AG04449 (cell line): ENCODE measurements around the gene PDHB.
A peak's percentile ranks its signal among the peaks of the same experiment; 100 is the strongest.

ENCODE experiments used
- CTCF ChIA-PET: fragments of 350-600 bp; formaldehyde crosslinking; extraction: SDS; loops from one replicate; lab custom pipeline; 2021; ENCODE audit warnings: antibody characterized with exemption; lab: Yijun Ruan, JAX
- POLR2A ChIA-PET: fragments of 400-600, 350-600 bp; formaldehyde crosslinking; extraction: SDS; loops from one replicate; lab custom pipeline; 2020; ENCODE audit warnings: antibody characterized with exemption, inconsistent platforms; lab: Yijun Ruan, JAX
- DNase-seq: peaks from one replicate; pipeline ENCODE4 v3.0.0-alpha.2; 2010; ENCODE audit warnings: low read depth, low spot score
- H3K4me3 ChIP-seq: 2 replicates; pipeline ENCODE4 v1.5.1; 2011; ENCODE audit warnings: low read depth, mild to moderate bottlenecking, control low read depth, low read length
- TF ChIP-seq, protein P1 (sequence below): IDR thresholded peaks from one replicate; pipeline ENCODE4 v1.5.1; 2011; ENCODE audit warnings: mild to moderate bottlenecking, moderate library complexity, low read length, control low read depth, inconsistent platforms; ENCODE audit not compliant: insufficient read depth; ENCODE audit errors: missing control alignments

PDHB gene

GRCh38 chr3:58388550-58389091, 45.0 kb downstream of the PDHB start:
- TF ChIP-seq, protein P1, sequence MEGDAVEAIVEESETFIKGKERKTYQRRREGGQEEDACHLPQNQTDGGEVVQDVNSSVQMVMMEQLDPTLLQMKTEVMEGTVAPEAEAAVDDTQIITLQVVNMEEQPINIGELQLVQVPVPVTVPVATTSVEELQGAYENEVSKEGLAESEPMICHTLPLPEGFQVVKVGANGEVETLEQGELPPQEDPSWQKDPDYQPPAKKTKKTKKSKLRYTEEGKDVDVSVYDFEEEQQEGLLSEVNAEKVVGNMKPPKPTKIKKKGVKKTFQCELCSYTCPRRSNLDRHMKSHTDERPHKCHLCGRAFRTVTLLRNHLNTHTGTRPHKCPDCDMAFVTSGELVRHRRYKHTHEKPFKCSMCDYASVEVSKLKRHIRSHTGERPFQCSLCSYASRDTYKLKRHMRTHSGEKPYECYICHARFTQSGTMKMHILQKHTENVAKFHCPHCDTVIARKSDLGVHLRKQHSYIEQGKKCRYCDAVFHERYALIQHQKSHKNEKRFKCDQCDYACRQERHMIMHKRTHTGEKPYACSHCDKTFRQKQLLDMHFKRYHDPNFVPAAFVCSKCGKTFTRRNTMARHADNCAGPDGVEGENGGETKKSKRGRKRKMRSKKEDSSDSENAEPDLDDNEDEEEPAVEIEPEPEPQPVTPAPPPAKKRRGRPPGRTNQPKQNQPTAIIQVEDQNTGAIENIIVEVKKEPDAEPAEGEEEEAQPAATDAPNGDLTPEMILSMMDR = no peak
- H3K4me3 ChIP-seq = no peak overlapping the region
- ChIA-PET POLR2A (no interaction called here), CTCF (interaction anchor here (1.0 to 1.4 kb wide), 5 partner anchors 24 to 221 kb away, joined by 3 to 9 read pairs (median 4); partner anchors contain the start of genes HTD2 and RPP14)
- peak; percentile 61 for DNase-seq

- ChIA-PET CTCF (interaction anchor here (1.0 to 2.0 kb wide), 3 partner anchors 17 to 221 kb away, joined by 3 to 6 read pairs (median 4); no protein-coding TSS in a partner anchor), POLR2A (no interaction called here)
- TF ChIP-seq, protein P1 = no peak
- DNase-seq = no peak
- H3K4me3 ChIP-seq = no peak overlapping the region
Observed at GRCh38 chr3:58387650-58388546, 45.7 kb downstream of the PDHB start.

DNA sequence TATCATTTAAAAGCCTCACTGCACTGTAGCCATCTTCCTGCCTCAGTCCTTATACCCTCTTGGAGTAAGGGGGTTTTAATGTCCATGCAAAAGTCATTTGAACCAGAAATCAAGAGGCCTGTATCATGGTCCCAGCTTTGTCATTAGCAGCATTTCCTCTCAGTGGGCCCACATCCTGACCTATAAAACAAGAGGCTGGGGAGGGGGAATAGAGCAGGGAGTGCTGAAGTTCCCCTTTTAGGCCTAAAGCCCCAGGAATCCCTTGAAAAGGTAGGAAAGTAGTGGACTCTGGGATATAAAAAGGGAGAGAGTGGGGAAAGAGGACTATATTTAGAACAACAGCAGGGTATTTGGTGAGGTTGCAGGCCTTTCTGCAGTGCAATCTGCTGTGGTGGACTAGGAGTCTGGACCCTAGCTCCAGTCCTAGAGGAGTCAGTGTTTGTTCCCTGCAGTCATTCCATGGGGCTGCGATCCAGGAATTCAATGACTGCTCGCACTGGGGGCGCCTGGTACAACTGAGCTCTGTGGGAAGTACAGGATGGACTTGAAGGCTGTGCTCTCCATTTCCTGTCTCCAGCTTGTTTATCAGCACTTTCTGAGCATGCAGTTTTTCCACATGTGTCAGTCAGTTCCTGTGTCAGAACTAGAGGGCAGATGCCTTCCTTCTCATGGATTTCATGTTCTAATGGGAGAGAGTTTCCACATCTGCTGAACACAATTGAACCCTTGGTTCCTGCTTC, 46.8 kb downstream of the PDHB start:
- CTCF ChIA-PET = interaction anchor here (0.7 to 2.0 kb wide), 5 partner anchors 10 to 80 kb away, joined by 3 to 6 read pairs (median 3); partner anchors contain the start of genes HTD2 and RPP14
- H3K4me3 ChIP-seq = no peak overlapping the region
- TF ChIP-seq, protein P1 = no peak
- no peak for DNase-seq
- POLR2A ChIA-PET = no interaction called here

- TF ChIP-seq, protein P1 = no peak
- POLR2A ChIA-PET = interaction anchor here (0.6 to 1.2 kb wide), 3 partner anchors 20 to 943 kb away, joined by 3 to 4 read pairs (median 3); no protein-coding TSS in a partner anchor
- no peak for DNase-seq
- no peak overlapping the region for H3K4me3 ChIP-seq
- CTCF ChIA-PET = interaction anchor here (0.8 to 2.4 kb wide), 5 partner anchors 11 to 85 kb away, joined by 3 to 12 read pairs (median 4); partner anchors contain the start of genes HTD2 and RPP14
Observed at GRCh38 chr3:58384381-58385090, 49.1 kb downstream of the PDHB start.

DNA sequence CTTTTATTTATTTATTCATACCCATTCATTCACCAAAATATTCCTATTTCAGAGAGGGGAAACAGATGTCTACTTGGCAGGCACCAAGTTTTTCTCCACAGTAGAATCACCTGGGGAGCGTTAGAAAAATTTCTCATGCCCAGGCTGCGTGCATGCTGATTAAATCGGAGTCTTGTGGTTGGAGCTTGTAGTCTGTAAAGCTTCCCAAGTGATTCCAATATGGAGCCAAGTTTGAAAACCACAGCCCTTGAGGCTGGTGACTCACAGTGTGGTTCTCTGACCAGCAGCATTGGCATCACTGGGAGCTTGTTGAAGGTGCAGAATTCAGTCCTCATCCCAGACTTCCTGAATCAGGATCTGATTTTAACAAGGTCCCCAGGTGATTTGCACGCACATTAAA, 49.7 kb downstream of the PDHB start:
- DNase-seq = peak; percentile 98
- TF ChIP-seq, protein P1 = no peak
- no peak overlapping the region for H3K4me3 ChIP-seq
- CTCF ChIA-PET = interaction anchor here (0.8 to 2.4 kb wide), 4 partner anchors 11 to 84 kb away, joined by 3 to 12 read pairs (median 4); partner anchors contain the start of genes HTD2 and RPP14
- POLR2A ChIA-PET = interaction anchor here (0.6 to 1.2 kb wide), 3 partner anchors 21 to 944 kb away, joined by 3 to 4 read pairs (median 3); no protein-coding TSS in a partner anchor
